Caki2 (cell line): ENCODE data around the gene BRF1. TPM values are rescaled to one million over a fixed set of nuclear protein-coding genes. Genes with fewer than 3 reads are reported as not detected.
A peak's percentile ranks its signal among the peaks of the same experiment; 100 is the strongest.

ENCODE experiments used
- DNase-seq: peaks from one replicate; pipeline ENCODE4 v3.0.0-alpha.2; 2015; ENCODE audit warnings: low read depth
- in situ Hi-C: cut with HindIII; loops from 2 replicates; pipeline ENCODE4 v1.10.0; 2016; ENCODE audit warnings: low sequenced_read_pairs, low pct_unique_long_range_greater_than_20kb, mixed read lengths
- total RNA-seq: library from RNA; depleted of rRNA; stranded (reverse); fragments of >200 nt; shearing (Covaris generic); gene quantifications from 2 replicates; pipeline ENCODE4 v1.2.3, GENCODE V29; 2014; ENCODE audit warnings: low replicate concordance

Gene BRF1
- total RNA-seq, 1 experiment from 2014 or later = 21.8 TPM

DNA sequence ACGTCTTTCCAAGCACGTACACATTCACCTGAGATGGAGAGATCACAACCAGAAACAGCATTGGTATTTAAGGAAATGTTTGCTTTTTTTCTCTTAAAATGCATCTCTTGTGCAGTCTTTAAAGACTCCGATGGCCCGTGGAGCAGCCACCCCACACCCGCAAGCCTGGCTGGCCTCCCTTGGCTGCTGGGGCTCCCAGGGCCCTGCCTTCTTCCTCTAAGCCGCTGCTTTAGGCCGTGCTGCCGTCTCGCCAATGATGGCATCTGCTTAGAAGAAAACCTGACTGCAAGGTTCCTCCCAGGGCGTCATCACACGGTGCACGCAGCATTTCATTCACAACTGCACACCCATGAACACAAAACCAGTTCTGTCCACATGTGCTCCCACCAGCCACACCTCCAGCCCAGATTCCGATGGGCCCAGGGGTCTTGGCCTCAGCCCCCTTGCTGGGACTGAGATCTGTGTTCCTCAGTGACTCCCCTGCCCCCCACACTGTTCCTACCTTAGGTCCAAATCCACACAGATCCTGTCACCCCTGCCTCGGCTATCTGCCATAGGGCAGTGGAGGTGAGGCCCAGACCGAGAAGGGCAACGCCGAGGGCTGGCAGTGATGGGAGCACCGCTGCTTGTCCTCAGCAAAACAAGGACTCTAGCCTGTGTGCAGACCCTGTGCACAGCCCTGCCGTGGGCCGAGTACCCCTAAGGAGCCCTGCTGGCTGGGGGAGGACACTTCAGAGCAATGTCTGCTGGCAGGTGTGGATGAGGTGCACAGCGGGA lies 48.1 kb downstream of the BRF1 start:
- in situ Hi-C loops = no loop called here

GRCh38 chr14:105251920-105252319 lies 48.9 kb downstream of the BRF1 start:
- DNase-seq = no peak
- in situ Hi-C loops = no loop called here

More for the DNA sequence above, 48.1 kb downstream of the BRF1 start:
- no peak for DNase-seq

DNA sequence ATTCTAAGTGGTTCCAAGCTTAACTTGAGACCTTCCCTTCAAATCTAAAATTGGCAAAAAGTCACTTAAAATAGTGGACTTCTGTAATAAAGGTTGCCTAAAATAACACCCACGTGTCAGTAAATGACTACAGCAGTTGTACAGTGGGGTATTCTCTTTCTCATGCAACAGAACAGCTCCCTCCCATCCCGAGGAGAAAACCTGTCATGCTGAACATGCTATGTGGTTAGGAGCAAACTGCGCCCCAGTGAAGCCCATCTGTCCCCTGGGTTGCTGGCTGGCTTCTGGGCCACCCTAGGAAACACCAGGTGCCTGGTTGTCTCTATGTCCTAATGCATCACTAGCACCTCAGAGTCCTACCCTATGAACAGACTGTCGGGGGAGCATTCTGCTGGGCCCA lies 49.8 kb downstream of the BRF1 start:
- in situ Hi-C loops = no loop called here
- no peak for DNase-seq

DNA sequence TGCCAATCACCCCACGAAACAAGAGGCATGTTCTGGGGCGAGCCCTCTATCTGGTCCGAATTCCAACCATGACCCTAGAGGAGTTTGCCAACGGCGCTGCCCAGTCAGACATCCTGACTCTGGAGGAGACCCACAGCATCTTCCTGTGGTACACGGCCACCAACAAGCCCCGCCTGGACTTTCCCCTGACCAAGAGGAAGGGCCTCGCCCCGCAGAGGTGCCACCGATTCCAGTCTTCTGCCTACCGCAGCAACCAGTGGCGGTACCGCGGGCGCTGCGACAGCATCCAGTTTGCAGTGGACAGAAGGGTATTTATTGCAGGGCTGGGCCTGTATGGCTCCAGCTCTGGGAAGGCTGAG lies 50.8 kb downstream of the BRF1 start:
- in situ Hi-C loops = no loop called here
- DNase-seq = no peak

DNA sequence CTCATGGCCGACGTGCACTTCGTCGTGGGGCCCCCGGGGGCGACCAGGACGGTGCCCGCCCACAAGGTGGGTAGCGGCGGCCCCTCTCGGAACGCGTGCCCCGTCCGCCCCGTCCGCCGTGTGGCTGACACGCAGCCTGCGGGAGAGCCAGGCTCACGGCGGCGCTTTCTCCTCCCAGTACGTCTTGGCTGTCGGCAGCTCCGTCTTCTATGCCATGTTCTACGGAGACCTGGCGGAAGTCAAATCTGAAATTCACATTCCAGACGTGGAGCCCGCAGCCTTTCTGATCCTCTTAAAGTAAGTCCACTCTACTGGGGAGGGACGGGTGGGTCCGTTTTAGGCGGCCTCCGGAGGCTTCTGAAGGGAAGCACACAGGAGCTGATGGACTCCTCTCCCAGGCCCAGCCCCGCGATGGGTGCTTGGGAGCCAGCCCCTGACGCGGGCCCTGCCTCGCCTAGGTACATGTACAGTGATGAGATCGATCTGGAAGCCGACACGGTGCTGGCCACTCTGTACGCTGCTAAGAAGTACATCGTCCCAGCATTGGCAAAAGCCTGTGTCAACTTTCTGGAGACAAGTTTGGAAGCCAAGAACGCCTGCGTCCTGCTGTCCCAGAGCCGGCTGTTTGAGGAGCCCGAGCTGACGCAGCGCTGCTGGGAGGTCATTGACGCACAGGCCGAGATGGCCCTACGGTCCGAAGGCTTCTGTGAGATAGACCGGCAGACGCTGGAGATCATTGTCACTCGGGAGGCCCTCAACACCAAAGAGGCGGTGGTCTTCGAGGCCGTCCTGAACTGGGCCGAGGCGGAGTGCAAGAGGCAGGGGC lies 51.4 kb downstream of the BRF1 start:
- in situ Hi-C loops = no loop called here
- DNase-seq = no peak

- in situ Hi-C loops = no loop called here
- peak; percentile 55 for DNase-seq
These were observed 52.2 kb downstream of the BRF1 start, which contains the start of gene BTBD6 for GRCh38 chr14:105248368-105249181. Gene BTBD6, plus strand, starts transcription at chr14:105248533. Its CDS starts 179 bp downstream, at chr14:105248712.

DNA sequence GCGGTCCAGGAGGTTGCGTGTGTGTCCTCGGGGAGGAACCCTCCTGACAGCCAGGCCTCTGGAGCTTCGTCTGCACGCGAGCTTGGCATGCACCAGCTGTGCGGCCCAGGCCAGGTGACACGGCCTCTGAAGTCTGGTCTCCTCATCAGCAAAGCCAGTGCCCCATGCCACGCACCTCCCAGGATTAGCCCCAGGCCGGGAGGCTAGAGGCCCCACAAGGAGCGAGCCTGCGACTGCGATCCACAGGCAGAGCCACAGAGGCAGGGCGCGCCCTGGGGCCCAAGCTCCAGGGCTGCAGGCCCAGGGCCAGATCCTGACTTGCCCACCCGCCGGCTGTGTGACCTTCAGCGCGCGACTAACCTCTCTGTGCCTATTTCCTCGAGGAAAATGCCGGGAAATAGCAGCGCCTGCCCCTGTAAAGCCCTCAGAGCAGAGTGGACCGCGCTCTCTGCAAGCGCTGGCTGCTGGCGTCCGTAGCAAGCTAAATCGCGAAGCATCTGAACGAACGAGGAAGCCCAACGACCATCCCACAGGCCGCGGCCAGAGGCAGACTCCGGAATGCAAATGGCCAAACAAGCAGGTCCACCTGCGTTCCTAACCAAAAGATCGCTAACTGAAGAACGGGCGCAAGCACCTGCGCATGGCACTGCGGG lies 53.0 kb downstream of the BRF1 start:
- in situ Hi-C loops = no loop called here
- DNase-seq = no peak

GRCh38 chr14:105247026-105247425 lies 53.8 kb downstream of the BRF1 start:
- in situ Hi-C loops = no loop called here
- no peak for DNase-seq

DNA sequence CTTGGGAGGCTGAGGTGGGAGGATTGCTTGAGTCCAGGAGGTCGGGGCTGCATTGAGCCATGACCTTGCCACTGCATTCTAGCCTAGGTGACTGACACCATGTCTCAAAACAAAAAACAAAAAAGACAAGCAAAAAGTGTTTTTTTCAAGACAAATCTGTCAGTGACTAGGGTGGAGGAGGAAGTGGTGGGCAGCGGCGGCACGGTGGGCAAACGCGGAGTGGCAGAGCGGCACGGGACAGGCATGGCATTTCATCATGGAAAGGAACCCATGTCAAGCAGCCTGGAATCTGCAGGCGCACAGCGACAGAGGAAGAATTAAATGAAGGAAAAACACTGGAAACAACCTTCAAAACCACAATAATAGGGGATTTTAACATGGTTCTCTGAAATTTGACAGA lies 56.5 kb downstream of the BRF1 start:
- no peak for DNase-seq
- in situ Hi-C loops = no loop called here

- no peak for DNase-seq
- in situ Hi-C loops = no loop called here
These were observed 59.2 kb downstream of the BRF1 start for GRCh38 chr14:105241641-105242040.

DNA sequence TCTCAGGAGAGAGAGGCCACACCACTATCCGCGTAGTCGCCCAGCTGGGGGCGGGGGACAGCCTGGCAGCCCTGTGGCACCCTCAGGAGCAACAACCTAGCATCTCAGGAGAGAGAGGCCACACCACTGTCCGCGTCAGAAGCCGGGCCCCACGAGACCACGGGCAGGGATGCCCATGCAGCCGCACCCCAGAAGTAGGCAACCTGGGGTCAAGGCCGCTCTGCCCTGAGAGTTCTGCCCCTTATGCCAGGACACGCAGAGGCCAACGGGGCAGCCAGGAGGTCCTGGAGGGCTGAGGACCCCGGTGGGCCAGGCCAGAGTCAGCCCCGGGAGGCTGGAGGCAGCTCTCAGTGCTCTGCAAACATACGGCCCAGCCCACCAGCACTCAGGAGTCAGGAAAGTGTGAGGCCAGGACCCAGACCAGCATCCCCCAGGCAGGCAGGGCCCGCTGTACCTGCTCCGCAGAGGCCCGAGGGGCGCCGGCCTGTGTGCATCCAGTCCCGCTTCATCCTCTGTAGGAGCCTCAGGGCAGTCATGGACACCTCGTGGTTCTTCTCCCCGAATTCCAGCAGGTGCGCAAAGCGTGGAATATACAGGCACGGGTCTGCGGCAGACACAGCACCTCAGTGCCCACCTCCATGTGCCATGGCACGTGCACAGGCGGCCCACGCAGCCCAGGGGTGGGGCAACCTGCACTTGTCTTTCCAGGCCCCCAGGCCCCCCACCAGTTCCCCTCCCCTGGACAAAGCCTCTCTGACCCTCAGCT lies 59.8 kb downstream of the BRF1 start:
- in situ Hi-C loops = no loop called here
- no peak for DNase-seq

- DNase-seq = no peak
- in situ Hi-C loops = no loop called here
These were observed 71.6 kb downstream of the BRF1 start for GRCh38 chr14:105229099-105229655.

- in situ Hi-C loops = no loop called here
- DNase-seq = no peak
These were observed 72.2 kb downstream of the BRF1 start for GRCh38 chr14:105228562-105228961.

DNA sequence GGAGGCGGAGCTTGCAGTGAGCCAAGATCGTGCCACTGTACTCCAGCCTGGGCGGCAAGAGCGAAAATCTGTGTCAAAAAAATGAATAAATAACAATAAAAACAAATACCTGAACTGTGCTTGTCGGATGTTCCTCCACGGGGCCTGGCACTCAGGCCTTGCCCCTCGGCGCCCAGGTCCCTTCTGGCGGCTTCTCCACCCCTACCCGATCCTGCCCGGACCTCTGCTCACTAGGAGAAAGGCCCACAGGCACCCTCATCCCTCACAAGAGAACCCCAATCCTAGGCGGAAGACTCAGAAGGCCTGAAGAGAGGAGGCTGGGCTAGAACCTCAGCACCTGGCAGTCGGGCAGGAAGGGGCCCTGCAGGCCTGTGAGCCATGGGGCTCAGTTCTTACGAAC lies 73.5 kb downstream of the BRF1 start:
- in situ Hi-C loops = no loop called here
- no peak for DNase-seq

GRCh38 chr14:105226198-105226597 lies 74.6 kb downstream of the BRF1 start:
- no peak for DNase-seq
- in situ Hi-C loops = no loop called here

DNA sequence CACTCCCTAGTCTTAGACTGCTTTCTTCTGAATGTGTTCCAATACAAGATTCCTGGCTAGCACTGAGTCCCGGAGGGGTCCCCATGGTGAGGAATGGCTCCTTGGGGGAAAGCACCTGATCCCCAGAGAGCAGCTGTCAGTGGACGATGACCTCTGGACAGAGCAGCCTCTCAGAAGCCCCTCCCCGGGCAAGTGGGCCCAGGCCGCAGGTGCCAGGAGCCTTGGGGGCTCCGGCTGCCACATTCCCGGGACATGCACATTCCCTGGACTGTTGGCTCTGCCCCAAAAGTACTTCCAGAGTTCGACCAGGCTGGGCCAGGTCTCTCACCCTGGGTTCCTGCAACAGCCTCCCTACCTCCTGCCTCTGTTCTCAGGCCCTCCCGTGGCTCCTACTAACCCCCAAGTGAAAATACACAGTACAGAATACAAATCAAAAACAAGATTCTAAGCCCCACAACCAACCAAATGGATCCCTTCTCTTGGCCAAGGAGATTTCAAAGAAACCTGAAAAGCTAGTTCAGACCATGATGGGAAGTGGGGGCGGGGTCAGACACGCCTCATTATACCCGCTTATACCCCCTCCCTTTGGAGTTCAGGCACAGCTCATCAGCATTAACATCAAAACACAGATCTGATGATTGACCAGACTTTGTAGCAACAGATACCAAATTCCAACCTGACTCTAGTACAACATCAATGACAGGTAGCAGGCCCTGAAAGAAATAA lies 75.8 kb downstream of the BRF1 start:
- in situ Hi-C loops = no loop called here
- DNase-seq = no peak
